ENCODE data around the gene BGLAP. TPM values are rescaled to one million over a fixed set of nuclear protein-coding genes. Genes with fewer than 3 reads are reported as not detected.
A peak's percentile ranks its signal among the peaks of the same experiment; 100 is the strongest.

The BGLAP gene
- total RNA-seq, 1 donor from 2014 or later: 0.30 TPM

DNA sequence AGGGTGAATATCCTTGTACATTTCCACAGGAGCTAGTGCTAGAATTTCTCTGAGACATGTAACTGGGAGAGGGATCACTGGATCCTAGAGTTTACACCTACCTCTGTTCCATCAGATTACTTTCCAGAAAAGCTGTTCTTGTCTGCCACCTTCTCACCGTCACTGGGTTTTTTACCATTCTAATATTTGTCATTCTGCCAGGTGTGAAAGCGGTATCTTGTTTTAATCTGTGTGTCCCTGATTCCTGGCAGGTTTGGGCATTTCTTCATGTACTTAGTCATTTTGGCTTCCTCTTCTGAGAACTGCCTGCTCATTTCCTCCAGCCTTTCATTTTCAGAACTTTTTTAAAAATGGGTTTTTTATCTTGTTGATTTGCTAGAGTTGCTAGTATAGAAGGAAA is 24.1 kb upstream of the BGLAP start:
- TF ChIP-seq, protein P1, sequence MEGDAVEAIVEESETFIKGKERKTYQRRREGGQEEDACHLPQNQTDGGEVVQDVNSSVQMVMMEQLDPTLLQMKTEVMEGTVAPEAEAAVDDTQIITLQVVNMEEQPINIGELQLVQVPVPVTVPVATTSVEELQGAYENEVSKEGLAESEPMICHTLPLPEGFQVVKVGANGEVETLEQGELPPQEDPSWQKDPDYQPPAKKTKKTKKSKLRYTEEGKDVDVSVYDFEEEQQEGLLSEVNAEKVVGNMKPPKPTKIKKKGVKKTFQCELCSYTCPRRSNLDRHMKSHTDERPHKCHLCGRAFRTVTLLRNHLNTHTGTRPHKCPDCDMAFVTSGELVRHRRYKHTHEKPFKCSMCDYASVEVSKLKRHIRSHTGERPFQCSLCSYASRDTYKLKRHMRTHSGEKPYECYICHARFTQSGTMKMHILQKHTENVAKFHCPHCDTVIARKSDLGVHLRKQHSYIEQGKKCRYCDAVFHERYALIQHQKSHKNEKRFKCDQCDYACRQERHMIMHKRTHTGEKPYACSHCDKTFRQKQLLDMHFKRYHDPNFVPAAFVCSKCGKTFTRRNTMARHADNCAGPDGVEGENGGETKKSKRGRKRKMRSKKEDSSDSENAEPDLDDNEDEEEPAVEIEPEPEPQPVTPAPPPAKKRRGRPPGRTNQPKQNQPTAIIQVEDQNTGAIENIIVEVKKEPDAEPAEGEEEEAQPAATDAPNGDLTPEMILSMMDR (IDR thresholded peaks at IDR 0.05; ENCODE audit: borderline replicate concordance): no peak
- intact Hi-C loops (cut with micrococcal nuclease): no loop called here
- Histone ChIP-seq H3K27me3 (ENCODE audit: low read depth) (no peaks in the 10 kb centered on the region), H3K36me3 (peaks cover 35% of the 10 kb centered on the region), H3K4me1 (peaks cover 33% of the 10 kb centered on the region), H3K9me3 (replicated peaks) (no peaks in the 10 kb centered on the region), H3K27ac (replicated peaks) (peak overlapping the region; percentile 21), H3K4me3 (no peak overlapping the region)
- DNase-seq: no peak

DNA sequence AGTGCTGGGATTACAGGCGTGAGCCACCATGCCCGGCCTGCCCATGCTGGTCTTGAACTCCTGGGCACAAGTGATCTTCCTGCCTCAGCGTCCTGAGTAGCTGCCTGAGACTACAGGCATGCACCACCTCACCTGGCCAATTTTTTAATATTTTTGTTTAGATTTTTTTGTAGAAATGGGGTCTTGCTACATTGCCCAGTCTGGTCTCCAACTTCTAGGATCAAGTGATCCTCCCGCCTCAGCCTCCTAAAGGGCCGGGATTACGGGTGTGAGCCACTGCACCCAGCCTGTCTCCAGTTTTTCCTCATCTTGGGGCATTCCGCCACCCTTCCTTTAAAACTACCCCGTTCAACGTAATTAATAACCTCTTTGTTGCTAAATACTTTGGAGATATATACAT is 21.8 kb upstream of the BGLAP start:
- no peak overlapping the region for H3K27ac ChIP-seq (replicated peaks)
- no peak for DNase-seq
- no peaks in the 10 kb centered on the region for H3K9me3 ChIP-seq (replicated peaks)
- no peak overlapping the region for H3K4me3 ChIP-seq
- H3K36me3 ChIP-seq: peaks cover 46% of the 10 kb centered on the region
- intact Hi-C loops (cut with micrococcal nuclease): loop anchor here (5.0 kb wide), 1 partner anchor 73 kb away; no protein-coding TSS in a partner anchor
- peaks cover 15% of the 10 kb centered on the region for H3K4me1 ChIP-seq
- TF ChIP-seq, protein P1 (IDR thresholded peaks at IDR 0.05; ENCODE audit: borderline replicate concordance): no peak
- no peaks in the 10 kb centered on the region for H3K27me3 ChIP-seq (ENCODE audit: low read depth)

DNA sequence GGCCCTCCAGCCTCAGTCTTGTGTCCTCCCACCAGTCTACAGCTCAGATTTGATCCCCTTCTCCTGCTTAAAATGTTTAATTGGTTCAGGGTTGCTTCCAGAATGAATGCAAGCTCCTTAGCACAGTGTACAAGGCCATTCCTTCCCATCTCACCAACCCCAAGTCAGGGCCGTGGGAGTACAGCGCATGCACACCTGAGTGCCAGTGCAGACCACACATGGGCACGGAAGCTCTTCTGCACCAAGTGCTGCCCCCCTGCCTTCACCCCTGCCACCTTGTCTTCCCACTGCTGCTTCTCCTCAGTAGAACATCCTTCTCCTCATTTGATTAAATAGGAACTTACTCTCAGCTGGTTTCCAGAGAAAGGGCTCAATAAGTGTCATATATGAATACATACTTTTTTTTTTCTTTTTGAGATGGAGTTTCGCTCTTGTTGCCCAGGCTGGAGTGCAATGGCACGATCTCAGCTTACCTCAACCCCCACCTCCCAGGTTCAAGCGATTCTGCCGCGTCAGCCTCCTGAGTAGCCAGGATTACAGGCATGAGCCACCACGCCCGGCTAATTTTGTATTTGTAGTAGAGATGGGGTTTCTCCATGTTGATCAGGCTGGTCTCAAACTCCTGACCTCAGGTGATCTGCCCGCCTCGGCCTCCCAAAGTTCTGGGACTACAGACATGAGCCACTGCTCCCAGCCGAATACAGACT is 19.8 kb upstream of the BGLAP start:
- DNase-seq: no peak
- Histone ChIP-seq H3K36me3 (peaks cover 53% of the 10 kb centered on the region), H3K4me1 (peaks cover 9% of the 10 kb centered on the region), H3K27ac (replicated peaks) (no peak overlapping the region), H3K9me3 (replicated peaks) (no peaks in the 10 kb centered on the region), H3K4me3 (no peak overlapping the region), H3K27me3 (ENCODE audit: low read depth) (no peaks in the 10 kb centered on the region)
- intact Hi-C loops (cut with micrococcal nuclease): loop anchor here (5.0 kb wide), 1 partner anchor 75 kb away; no protein-coding TSS in a partner anchor
- TF ChIP-seq, protein P1 (IDR thresholded peaks at IDR 0.05; ENCODE audit: borderline replicate concordance): no peak

DNA sequence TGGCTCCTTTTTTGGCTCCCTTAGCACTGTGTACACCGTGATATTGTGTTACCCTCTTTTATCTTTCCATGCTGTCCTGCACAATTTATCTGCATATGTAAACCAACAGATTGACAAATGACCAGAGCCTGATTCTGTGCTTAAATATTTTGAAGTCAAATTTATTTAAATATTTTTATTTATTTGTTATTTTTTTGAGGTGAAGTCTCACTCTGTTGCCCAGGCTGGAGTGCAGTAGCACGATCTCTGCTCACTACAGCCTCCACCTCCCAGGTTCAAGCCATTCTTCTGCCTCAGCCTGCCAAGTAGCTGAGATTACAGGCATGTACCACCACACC is 16.3 kb upstream of the BGLAP start:
- Histone ChIP-seq H3K27ac (replicated peaks) (no peak overlapping the region), H3K36me3 (peaks cover 66% of the 10 kb centered on the region)
- intact Hi-C loops (cut with micrococcal nuclease): loop anchor here (5.0 kb wide), 1 partner anchor 133 kb away; no protein-coding TSS in a partner anchor

DNA sequence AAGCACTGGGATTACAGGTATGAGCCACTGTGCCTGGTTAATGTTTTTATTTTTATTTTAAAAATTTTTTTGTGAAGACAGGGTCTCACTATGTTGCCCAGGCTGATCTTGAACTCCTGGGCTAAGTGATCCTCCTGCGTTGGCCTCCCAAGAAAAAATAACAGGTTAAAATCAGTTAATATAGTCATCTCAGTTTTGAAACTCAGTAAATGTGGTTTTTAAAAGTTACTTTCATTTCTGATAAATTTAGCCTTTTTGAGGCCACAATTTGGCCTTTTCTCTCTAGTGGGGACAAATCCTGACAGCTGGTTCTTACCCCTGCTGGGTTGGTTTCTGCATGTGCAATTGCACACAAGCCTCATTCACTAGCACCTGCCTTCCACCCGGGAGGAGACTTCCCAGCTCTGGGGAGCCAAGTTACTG is 15.9 kb upstream of the BGLAP start:
- intact Hi-C loops (cut with micrococcal nuclease): loop anchor here (5.0 kb wide), 1 partner anchor 134 kb away; no protein-coding TSS in a partner anchor
- TF ChIP-seq, protein P1 (IDR thresholded peaks at IDR 0.05; ENCODE audit: borderline replicate concordance): no peak
- no peaks in the 10 kb centered on the region for H3K9me3 ChIP-seq (replicated peaks)
- peaks cover 61% of the 10 kb centered on the region for H3K36me3 ChIP-seq
- H3K27ac ChIP-seq (replicated peaks): no peak overlapping the region
- no peaks in the 10 kb centered on the region for H3K27me3 ChIP-seq (ENCODE audit: low read depth)
- no peak overlapping the region for H3K4me3 ChIP-seq
- DNase-seq: no peak
- H3K4me1 ChIP-seq: no peaks in the 10 kb centered on the region

More for the DNA sequence above, 16.3 kb upstream of the BGLAP start:
- TF ChIP-seq, protein P1 (IDR thresholded peaks at IDR 0.05; ENCODE audit: borderline replicate concordance): no peak
- DNase-seq: no peak
- Histone ChIP-seq H3K9me3 (replicated peaks) (no peaks in the 10 kb centered on the region), H3K4me3 (no peak overlapping the region), H3K4me1 (no peaks in the 10 kb centered on the region), H3K27me3 (ENCODE audit: low read depth) (no peaks in the 10 kb centered on the region)

Measured in left ventricle myocardium inferior (tissue), 1 donor.